T-helper 2 cell (primary cell): Measurements from ENCODE around the gene MCHR2.

ENCODE experiments used
- DNase-seq, 5 experiments: peaks; one replicate each; pipeline versions ENCODE4 v3.0.0 to v3.0.0-alpha.2; 2012 to 2022

Gene MCHR2

GRCh38 chr6:99901596-99902384 lies 92.2 kb downstream of the MCHR2 start:
- no peak for DNase-seq

- DNase-seq = peak in 1 of 5 experiments; percentile 61
Observed at GRCh38 chr6:99894815-99895214, 99.2 kb downstream of the MCHR2 start.

- DNase-seq = no peak
Observed at GRCh38 chr6:99887066-99887465, 107.0 kb downstream of the MCHR2 start.

GRCh38 chr6:99885051-99885450 lies 109.0 kb downstream of the MCHR2 start:
- DNase-seq = no peak

- DNase-seq = no peak
Observed at GRCh38 chr6:99882128-99882702, 111.8 kb downstream of the MCHR2 start.

GRCh38 chr6:99879431-99879830 lies 114.6 kb downstream of the MCHR2 start:
- no peak for DNase-seq

GRCh38 chr6:99875068-99875467 lies 119.0 kb downstream of the MCHR2 start:
- DNase-seq = no peak

- no peak for DNase-seq
Observed at GRCh38 chr6:99873084-99873483, 120.9 kb downstream of the MCHR2 start.

- no peak for DNase-seq
Observed at GRCh38 chr6:99871641-99872040, 122.4 kb downstream of the MCHR2 start.
